COR-L47 (cell line): ENCODE measurements around the gene EMILIN2.

Experiments used
- DNase-seq: peaks from one replicate; lab custom pipeline; 2025; lab: John Stamatoyannopoulos, UW

The EMILIN2 gene

DNA sequence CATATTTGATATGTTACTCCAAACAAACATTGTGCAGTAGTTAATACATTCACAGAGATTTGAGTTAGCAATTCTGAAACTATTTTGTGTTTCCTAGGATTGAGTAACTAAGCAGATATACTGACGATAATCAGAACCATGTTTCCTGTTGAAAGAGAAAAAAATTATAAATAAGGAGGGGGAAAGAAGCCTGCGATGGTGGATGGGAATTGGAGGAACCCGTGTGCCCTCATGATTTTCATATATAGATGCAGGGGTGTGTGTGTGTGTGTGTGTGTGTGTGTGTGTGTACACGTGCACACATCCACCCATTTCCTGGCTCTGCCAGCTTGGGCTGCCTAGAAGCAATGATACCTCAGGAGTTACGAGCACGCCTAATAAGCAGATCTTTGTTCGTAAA, 109.2 kb downstream of the EMILIN2 start:
- DNase-seq, result no peak

GRCh38 chr18:2958819-2959298, 112.1 kb downstream of the EMILIN2 start:
- DNase-seq, result no peak

DNA sequence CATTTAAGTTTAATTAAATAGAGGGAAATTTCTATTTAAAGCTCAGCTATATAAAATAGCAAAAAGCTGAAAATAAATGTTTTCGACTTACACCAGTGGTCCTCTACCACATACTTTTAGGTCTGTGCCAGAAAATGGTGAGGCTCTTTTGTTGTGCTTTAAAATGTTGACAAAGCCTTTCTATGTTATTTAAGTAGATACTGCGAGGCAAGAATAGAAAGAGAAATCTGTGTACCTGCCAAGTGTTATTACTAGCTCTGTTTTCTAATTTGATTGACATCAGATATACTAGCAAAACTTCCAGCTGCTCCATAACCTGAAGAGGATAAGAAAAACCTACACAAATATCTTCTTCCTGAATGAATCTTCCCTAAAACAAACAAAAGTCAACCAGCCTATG, 112.5 kb downstream of the EMILIN2 start:
- no peak for DNase-seq

DNA sequence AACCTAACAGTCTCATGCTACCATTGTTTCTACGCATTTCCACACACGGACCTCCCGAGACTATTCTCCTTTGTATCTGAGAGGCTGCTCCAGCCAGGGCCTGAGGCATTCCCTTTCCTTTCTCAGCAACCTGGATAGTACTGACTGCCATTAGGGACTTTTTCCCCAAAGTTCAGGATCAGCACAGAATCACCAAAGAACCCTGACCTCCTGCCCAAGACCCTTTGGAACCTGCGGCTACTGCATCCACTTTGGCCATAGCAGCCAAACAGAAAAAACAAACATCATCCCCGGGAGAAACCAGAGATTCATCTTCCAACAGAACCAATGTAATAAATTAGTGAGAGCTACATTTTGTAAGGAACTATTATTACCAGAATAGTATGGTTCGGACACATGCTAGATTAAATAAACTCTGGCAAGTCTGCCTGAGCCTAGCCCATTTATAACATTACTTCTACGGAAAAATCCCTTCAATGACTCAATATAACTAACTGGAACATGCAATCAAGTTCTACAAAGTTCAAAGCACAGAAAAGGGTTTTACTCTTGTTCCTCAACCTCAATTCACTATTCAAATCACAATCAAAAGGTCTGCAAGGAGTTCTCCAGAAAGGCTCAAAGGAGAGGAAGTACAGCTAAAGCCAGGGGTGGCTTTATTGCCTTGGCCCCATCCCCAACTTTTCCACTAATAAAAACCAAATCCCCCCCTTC, 114.3 kb downstream of the EMILIN2 start:
- no peak for DNase-seq

GRCh38 chr18:2961821-2962220, 115.0 kb downstream of the EMILIN2 start:
- DNase-seq, result no peak

GRCh38 chr18:2963048-2963447, 116.2 kb downstream of the EMILIN2 start:
- DNase-seq, result no peak

DNA sequence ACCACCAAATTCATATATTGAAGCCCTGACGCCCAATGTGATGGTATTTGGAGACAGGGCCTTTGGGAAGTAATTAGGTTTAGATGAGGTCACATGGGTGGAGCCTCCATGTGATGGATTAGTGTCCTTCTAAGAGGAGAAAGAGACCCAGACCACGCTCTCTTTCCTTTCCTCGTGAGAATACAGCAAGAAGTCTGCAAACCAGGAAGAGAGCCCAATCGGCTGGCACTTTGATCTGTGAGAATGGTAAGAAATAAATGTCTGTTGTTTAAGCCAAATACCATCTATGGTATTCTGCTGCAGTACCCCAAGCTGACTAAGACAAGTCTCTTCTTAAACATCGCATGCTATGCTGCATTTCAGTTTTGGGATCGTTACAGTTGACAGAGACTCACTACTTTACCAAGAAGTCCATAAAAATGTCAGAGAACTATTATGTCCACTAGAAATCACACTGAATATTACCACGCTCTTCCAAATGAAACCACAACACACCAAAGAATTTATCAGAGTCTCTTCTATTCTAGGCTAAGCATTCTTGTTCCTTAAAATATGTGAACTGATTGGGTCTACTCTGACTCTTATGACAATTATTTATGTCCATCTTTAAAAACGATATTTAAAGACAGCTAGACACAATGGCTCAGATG, 117.7 kb downstream of the EMILIN2 start:
- no peak for DNase-seq
